Mucosa of stomach (tissue), 1 donor: ENCODE data around the gene KSR1.

Experiments used
- H3K27me3 ChIP-seq: one replicate; pipeline ENCODE4 v1.7.0; 2013; ENCODE audit warnings: mild to moderate bottlenecking, low read length; ENCODE audit not compliant: control insufficient read depth, insufficient read depth
- H3K36me3 ChIP-seq: one replicate; pipeline ENCODE4 v1.7.0; 2013; ENCODE audit warnings: low read length; ENCODE audit not compliant: control insufficient read depth, insufficient read depth
- H3K4me1 ChIP-seq: one replicate; pipeline ENCODE4 v1.7.0; 2013; ENCODE audit warnings: mild to moderate bottlenecking, low read length; ENCODE audit not compliant: control insufficient read depth, insufficient read depth
- H3K4me3 ChIP-seq: one replicate; pipeline ENCODE4 v1.7.0; 2013; ENCODE audit warnings: low read length
- H3K9ac ChIP-seq: one replicate; pipeline ENCODE4 v1.7.0; 2013; ENCODE audit warnings: mild to moderate bottlenecking, low read length, moderate library complexity
- H3K9me3 ChIP-seq: one replicate; pipeline ENCODE4 v1.7.0; 2013; ENCODE audit warnings: mild to moderate bottlenecking, low read length, moderate library complexity; ENCODE audit not compliant: control insufficient read depth
- donor health status: Pancreatic carcinoma.

KSR1 gene

GRCh38 chr17:27579897-27580321, 123.7 kb downstream of the KSR1 start:
- Histone ChIP-seq H3K27me3 (no peaks in the 10 kb centered on the region), H3K4me3 (no peak overlapping the region), H3K36me3 (peaks cover 4% of the 10 kb centered on the region), H3K9ac (no peak overlapping the region), H3K9me3 (no peaks in the 10 kb centered on the region), H3K4me1 (no peaks in the 10 kb centered on the region)

GRCh38 chr17:27581016-27581415, 124.8 kb downstream of the KSR1 start:
- Histone ChIP-seq H3K9me3 (no peaks in the 10 kb centered on the region), H3K9ac (no peak overlapping the region), H3K27me3 (no peaks in the 10 kb centered on the region), H3K4me3 (no peak overlapping the region), H3K4me1 (no peaks in the 10 kb centered on the region), H3K36me3 (peaks cover 7% of the 10 kb centered on the region)

GRCh38 chr17:27582696-27583095, 126.4 kb downstream of the KSR1 start:
- H3K36me3 ChIP-seq: peaks cover 13% of the 10 kb centered on the region
- no peaks in the 10 kb centered on the region for H3K27me3 ChIP-seq
- H3K9ac ChIP-seq: no peak overlapping the region
- no peak overlapping the region for H3K4me3 ChIP-seq
- H3K9me3 ChIP-seq: no peaks in the 10 kb centered on the region
- H3K4me1 ChIP-seq: no peaks in the 10 kb centered on the region

- Histone ChIP-seq H3K4me1 (no peaks in the 10 kb centered on the region), H3K4me3 (no peak overlapping the region), H3K27me3 (no peaks in the 10 kb centered on the region), H3K9ac (no peak overlapping the region), H3K36me3 (peaks cover 13% of the 10 kb centered on the region), H3K9me3 (no peaks in the 10 kb centered on the region)
These were observed 129.0 kb downstream of the KSR1 start for GRCh38 chr17:27585153-27585681.

- no peaks in the 10 kb centered on the region for H3K27me3 ChIP-seq
- no peaks in the 10 kb centered on the region for H3K9me3 ChIP-seq
- H3K36me3 ChIP-seq: peaks cover 13% of the 10 kb centered on the region
- no peak overlapping the region for H3K4me3 ChIP-seq
- H3K4me1 ChIP-seq: no peaks in the 10 kb centered on the region
- no peak overlapping the region for H3K9ac ChIP-seq
These were observed 129.5 kb downstream of the KSR1 start for GRCh38 chr17:27585792-27586191.

- H3K27me3 ChIP-seq: no peaks in the 10 kb centered on the region
- no peaks in the 10 kb centered on the region for H3K9me3 ChIP-seq
- peaks cover 13% of the 10 kb centered on the region for H3K36me3 ChIP-seq
- H3K4me1 ChIP-seq: no peaks in the 10 kb centered on the region
- H3K4me3 ChIP-seq: no peak overlapping the region
- H3K9ac ChIP-seq: no peak overlapping the region
These were observed 130.0 kb downstream of the KSR1 start for GRCh38 chr17:27586203-27586721.

GRCh38 chr17:27588354-27588753, 132.1 kb downstream of the KSR1 start:
- Histone ChIP-seq H3K36me3 (peaks cover 9% of the 10 kb centered on the region), H3K9ac (no peak overlapping the region), H3K27me3 (no peaks in the 10 kb centered on the region), H3K9me3 (no peaks in the 10 kb centered on the region), H3K4me1 (no peaks in the 10 kb centered on the region), H3K4me3 (no peak overlapping the region)

- H3K4me3 ChIP-seq: no peak overlapping the region
- H3K4me1 ChIP-seq: no peaks in the 10 kb centered on the region
- H3K36me3 ChIP-seq: peaks cover 8% of the 10 kb centered on the region
- H3K9ac ChIP-seq: no peak overlapping the region
- H3K9me3 ChIP-seq: no peaks in the 10 kb centered on the region
- H3K27me3 ChIP-seq: no peaks in the 10 kb centered on the region
These were observed 134.6 kb downstream of the KSR1 start for GRCh38 chr17:27590864-27591263.

- H3K4me1 ChIP-seq: peaks cover 8% of the 10 kb centered on the region
These were observed 135.7 kb downstream of the KSR1 start for GRCh38 chr17:27591986-27592385.

GRCh38 chr17:27593232-27593856, 137.1 kb downstream of the KSR1 start:
- Histone ChIP-seq H3K9me3 (no peaks in the 10 kb centered on the region), H3K27me3 (no peaks in the 10 kb centered on the region), H3K4me1 (peaks cover 8% of the 10 kb centered on the region), H3K36me3 (no peaks in the 10 kb centered on the region), H3K4me3 (no peak overlapping the region), H3K9ac (no peak overlapping the region)

More at GRCh38 chr17:27591986-27592385, 135.7 kb downstream of the KSR1 start:
- no peak overlapping the region for H3K4me3 ChIP-seq
- no peak overlapping the region for H3K9ac ChIP-seq
- H3K27me3 ChIP-seq: no peaks in the 10 kb centered on the region
- no peaks in the 10 kb centered on the region for H3K9me3 ChIP-seq
- no peaks in the 10 kb centered on the region for H3K36me3 ChIP-seq

- Histone ChIP-seq H3K36me3 (no peaks in the 10 kb centered on the region), H3K9ac (no peak overlapping the region), H3K9me3 (no peaks in the 10 kb centered on the region), H3K27me3 (no peaks in the 10 kb centered on the region), H3K4me1 (peaks cover 8% of the 10 kb centered on the region), H3K4me3 (no peak overlapping the region)
These were observed 137.6 kb downstream of the KSR1 start for GRCh38 chr17:27593857-27594255.

GRCh38 chr17:27595208-27595607, 139.0 kb downstream of the KSR1 start:
- H3K4me1 ChIP-seq: peaks cover 8% of the 10 kb centered on the region
- H3K9me3 ChIP-seq: no peaks in the 10 kb centered on the region
- no peaks in the 10 kb centered on the region for H3K27me3 ChIP-seq
- no peaks in the 10 kb centered on the region for H3K36me3 ChIP-seq
- H3K9ac ChIP-seq: no peak overlapping the region
- H3K4me3 ChIP-seq: no peak overlapping the region
